HG03558 (cell line): Measurements from ENCODE around the gene SLC9A1.
"Not testable (repeated sequence)": the region's sequence is repeated elsewhere in the genome, so short reads cannot be mapped to it uniquely, and the experiment has no call there.

ENCODE experiments used
- ATAC-seq: cut with Tn5 transposase; IDR thresholded peaks from one replicate; pipeline ENCODE4 v1.9.1; 2021; ENCODE audit warnings: moderate number of reproducible peaks; ENCODE audit not compliant: unreplicated experiment; ENCODE audit errors: extremely low read depth

The SLC9A1 gene

GRCh38 chr1:27154991-27155781, at the start of gene SLC9A1:
TSS of gene SLC9A1 (minus strand) at chr1:27155125. CDS start at chr1:27154334, 791 bp downstream.
- ATAC-seq, result peak; percentile 78

GRCh38 chr1:27203946-27204345, 49.0 kb upstream of the SLC9A1 start:
- no peak for ATAC-seq

GRCh38 chr1:27201295-27201694, 46.4 kb upstream of the SLC9A1 start:
- no peak for ATAC-seq

GRCh38 chr1:27193194-27193593, 38.3 kb upstream of the SLC9A1 start:
- no peak for ATAC-seq

- no peak for ATAC-seq
Measured at GRCh38 chr1:27192039-27192529, 37.2 kb upstream of the SLC9A1 start.

GRCh38 chr1:27184665-27185064, 29.7 kb upstream of the SLC9A1 start:
- ATAC-seq, result not testable (repeated sequence)

GRCh38 chr1:27179979-27180378, 25.1 kb upstream of the SLC9A1 start:
- no peak for ATAC-seq

- no peak for ATAC-seq
Measured at GRCh38 chr1:27179379-27179778, 24.5 kb upstream of the SLC9A1 start.

GRCh38 chr1:27176954-27177353, 22.0 kb upstream of the SLC9A1 start:
- no peak for ATAC-seq

- no peak for ATAC-seq
Measured at GRCh38 chr1:27176323-27176722, 21.4 kb upstream of the SLC9A1 start.

- not testable (repeated sequence) for ATAC-seq
Measured at GRCh38 chr1:27172992-27173391, 18.1 kb upstream of the SLC9A1 start.

GRCh38 chr1:27166929-27167328, 12.0 kb upstream of the SLC9A1 start:
- ATAC-seq, result no peak

- ATAC-seq, result no peak
Measured at GRCh38 chr1:27166351-27166802, 11.5 kb upstream of the SLC9A1 start.

GRCh38 chr1:27163093-27163492, 8.2 kb upstream of the SLC9A1 start:
- ATAC-seq, result no peak

- ATAC-seq, result no peak
Measured at GRCh38 chr1:27162090-27162489, 7.2 kb upstream of the SLC9A1 start.

- no peak for ATAC-seq
Measured at GRCh38 chr1:27161594-27161993, 6.7 kb upstream of the SLC9A1 start.

GRCh38 chr1:27157194-27157593, 2.3 kb upstream of the SLC9A1 start:
- ATAC-seq, result no peak

- ATAC-seq, result peak; percentile 9
Measured at GRCh38 chr1:27154469-27154990, 395 bp downstream of the SLC9A1 start.

- no peak for ATAC-seq
Measured at GRCh38 chr1:27153927-27154358, 982 bp downstream of the SLC9A1 start.

GRCh38 chr1:27153549-27153886, 1.4 kb downstream of the SLC9A1 start:
- ATAC-seq, result no peak

GRCh38 chr1:27152829-27153548, 1.9 kb downstream of the SLC9A1 start:
- ATAC-seq, result no peak
